DND-41 (cell line): ENCODE data around the gene TRIOBP.

Source experiments
- ATAC-seq: fragments of 200-7000 bp; cut with Tn5 transposase; 3 replicates; pipeline ENCODE4 v1.9.1; 2021; ENCODE audit warnings: low read depth; ENCODE audit not compliant: insufficient read depth
- DNase-seq: peaks from one replicate; pipeline ENCODE4 v3.0.0-alpha.2; 2020
- H2AFZ ChIP-seq: 2 replicates; pipeline ENCODE4 v1.6.0; 2012; ENCODE audit warnings: low read depth, low read length
- H3K27ac ChIP-seq: 2 replicates; pipeline ENCODE4 v1.5.1; 2012; ENCODE audit warnings: low read length, inconsistent platforms
- H3K27me3 ChIP-seq: fragments of 200-600 bp; sonication (generic); 2 replicates; pipeline ENCODE4 v1.6.0; 2012; ENCODE audit warnings: low read length, mild to moderate bottlenecking, inconsistent platforms; ENCODE audit not compliant: insufficient read depth, poor library complexity
- H3K36me3 ChIP-seq: 2 replicates; pipeline ENCODE4 v1.5.1; 2012; ENCODE audit warnings: low read length, inconsistent platforms; ENCODE audit not compliant: insufficient read depth
- H3K4me1 ChIP-seq: 2 replicates; pipeline ENCODE4 v1.5.1; 2012; ENCODE audit warnings: mild to moderate bottlenecking, low read length; ENCODE audit not compliant: insufficient read depth
- H3K4me2 ChIP-seq: 2 replicates; pipeline ENCODE4 v1.6.0; 2012; ENCODE audit warnings: mild to moderate bottlenecking, moderate library complexity, low read length, inconsistent platforms; ENCODE audit not compliant: insufficient read depth
- H3K4me3 ChIP-seq, 2 experiments: fragments of 200-600 bp in 1 of 2; shearing (Covaris generic) in 1 of 2; 2 replicates each; pipeline ENCODE4 v1.5.1; 2012 to 2016; ENCODE audit warnings: inconsistent platforms in 2 of 2, low read length in 2 of 2, mild to moderate bottlenecking in 2 of 2, low read depth in 1 of 2, moderate library complexity in 1 of 2
- H3K79me2 ChIP-seq: 2 replicates; pipeline ENCODE4 v1.6.0; 2012; ENCODE audit warnings: low read length, inconsistent platforms; ENCODE audit not compliant: insufficient read depth
- H3K9ac ChIP-seq: 2 replicates; pipeline ENCODE4 v1.6.0; 2012; ENCODE audit warnings: low read depth, mild to moderate bottlenecking, inconsistent platforms, low read length, moderate library complexity
- H3K9me3 ChIP-seq: 2 replicates; pipeline ENCODE4 v1.5.1; 2012; ENCODE audit warnings: low read length, moderate library complexity, mild to moderate bottlenecking, inconsistent platforms; ENCODE audit not compliant: insufficient read depth, severe bottlenecking
- H4K20me1 ChIP-seq: 2 replicates; pipeline ENCODE4 v1.6.0; 2012; ENCODE audit warnings: low read length; ENCODE audit not compliant: insufficient read depth
- EZH2 ChIP-seq: IDR thresholded peaks from 3 replicates; pipeline ENCODE4 v1.6.1; 2012; ENCODE audit warnings: borderline replicate concordance, low read depth, mild to moderate bottlenecking, moderate library complexity, low read length, inconsistent platforms; ENCODE audit not compliant: severe bottlenecking
- TF ChIP-seq, protein P1 (sequence below): IDR thresholded peaks from 2 replicates; pipeline ENCODE4 v1.5.1; 2012; ENCODE audit warnings: borderline replicate concordance, low read length, moderate library complexity, mild to moderate bottlenecking; ENCODE audit not compliant: poor library complexity, severe bottlenecking; ENCODE audit errors: extremely low read depth

The TRIOBP gene

DNA sequence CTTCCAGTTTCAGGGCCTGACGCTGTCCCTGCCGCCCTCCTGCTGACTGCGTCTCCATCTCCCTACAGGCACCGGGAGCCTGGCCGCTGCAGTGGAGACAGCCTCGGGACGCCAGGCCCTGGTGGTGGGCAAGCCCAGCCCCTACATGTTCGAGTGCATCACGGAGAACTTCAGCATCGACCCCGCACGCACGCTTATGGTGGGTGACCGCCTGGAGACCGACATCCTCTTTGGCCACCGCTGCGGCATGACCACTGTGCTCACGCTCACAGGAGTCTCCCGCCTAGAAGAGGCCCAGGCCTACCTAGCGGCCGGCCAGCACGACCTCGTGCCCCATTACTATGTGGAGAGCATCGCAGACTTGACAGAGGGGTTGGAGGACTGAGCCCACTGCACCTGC lies 31.4 kb upstream of the TRIOBP start:
- H3K4me2 ChIP-seq: no peak overlapping the region
- ATAC-seq (no peak), DNase-seq (no peak)
- no peaks in the 10 kb centered on the region for H3K27me3 ChIP-seq
- TF ChIP-seq, protein P1, sequence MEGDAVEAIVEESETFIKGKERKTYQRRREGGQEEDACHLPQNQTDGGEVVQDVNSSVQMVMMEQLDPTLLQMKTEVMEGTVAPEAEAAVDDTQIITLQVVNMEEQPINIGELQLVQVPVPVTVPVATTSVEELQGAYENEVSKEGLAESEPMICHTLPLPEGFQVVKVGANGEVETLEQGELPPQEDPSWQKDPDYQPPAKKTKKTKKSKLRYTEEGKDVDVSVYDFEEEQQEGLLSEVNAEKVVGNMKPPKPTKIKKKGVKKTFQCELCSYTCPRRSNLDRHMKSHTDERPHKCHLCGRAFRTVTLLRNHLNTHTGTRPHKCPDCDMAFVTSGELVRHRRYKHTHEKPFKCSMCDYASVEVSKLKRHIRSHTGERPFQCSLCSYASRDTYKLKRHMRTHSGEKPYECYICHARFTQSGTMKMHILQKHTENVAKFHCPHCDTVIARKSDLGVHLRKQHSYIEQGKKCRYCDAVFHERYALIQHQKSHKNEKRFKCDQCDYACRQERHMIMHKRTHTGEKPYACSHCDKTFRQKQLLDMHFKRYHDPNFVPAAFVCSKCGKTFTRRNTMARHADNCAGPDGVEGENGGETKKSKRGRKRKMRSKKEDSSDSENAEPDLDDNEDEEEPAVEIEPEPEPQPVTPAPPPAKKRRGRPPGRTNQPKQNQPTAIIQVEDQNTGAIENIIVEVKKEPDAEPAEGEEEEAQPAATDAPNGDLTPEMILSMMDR: no peak
- no peak for TF ChIP-seq EZH2
- peaks cover 22% of the 10 kb centered on the region for H3K4me1 ChIP-seq
- H3K4me3 ChIP-seq: no peak overlapping the region
- peaks cover 62% of the 10 kb centered on the region for H4K20me1 ChIP-seq
- H2AFZ ChIP-seq: no peak overlapping the region
- peaks cover 61% of the 10 kb centered on the region for H3K36me3 ChIP-seq
- H3K9me3 ChIP-seq: no peaks in the 10 kb centered on the region
- no peak overlapping the region for H3K9ac ChIP-seq
- H3K27ac ChIP-seq: no peak overlapping the region
- H3K79me2 ChIP-seq: peaks cover 63% of the 10 kb centered on the region

DNA sequence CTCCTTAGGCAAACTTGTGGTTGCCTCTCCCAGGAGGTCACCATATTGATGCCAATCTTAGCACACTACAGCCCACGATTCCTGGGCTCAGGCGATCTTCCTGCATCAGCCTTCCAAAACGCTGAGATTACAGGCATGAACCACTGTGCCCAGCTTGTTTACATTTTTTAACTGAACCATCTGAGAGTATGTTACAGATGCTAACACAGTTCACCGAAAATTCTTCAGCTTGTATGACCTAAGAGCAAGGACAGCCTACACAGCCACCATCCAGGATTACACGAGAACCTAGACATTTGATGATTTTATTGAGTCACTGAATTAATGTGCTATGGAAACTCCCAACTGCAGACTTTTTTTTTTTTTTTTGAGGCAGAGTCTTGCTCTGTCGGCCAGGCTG lies 27.3 kb upstream of the TRIOBP start:
- H3K4me2 ChIP-seq: no peak overlapping the region
- H3K9me3 ChIP-seq: no peaks in the 10 kb centered on the region
- peaks cover 22% of the 10 kb centered on the region for H3K4me1 ChIP-seq
- TF ChIP-seq, protein P1: no peak
- no peak for TF ChIP-seq EZH2
- H4K20me1 ChIP-seq: peaks cover 31% of the 10 kb centered on the region
- ATAC-seq (no peak), DNase-seq (no peak)
- H3K36me3 ChIP-seq: peaks cover 34% of the 10 kb centered on the region
- no peak overlapping the region for H3K27ac ChIP-seq
- no peak overlapping the region for H3K9ac ChIP-seq
- peaks cover 23% of the 10 kb centered on the region for H3K79me2 ChIP-seq
- H2AFZ ChIP-seq: no peak overlapping the region
- H3K4me3 ChIP-seq: no peak overlapping the region
- H3K27me3 ChIP-seq: no peaks in the 10 kb centered on the region

DNA sequence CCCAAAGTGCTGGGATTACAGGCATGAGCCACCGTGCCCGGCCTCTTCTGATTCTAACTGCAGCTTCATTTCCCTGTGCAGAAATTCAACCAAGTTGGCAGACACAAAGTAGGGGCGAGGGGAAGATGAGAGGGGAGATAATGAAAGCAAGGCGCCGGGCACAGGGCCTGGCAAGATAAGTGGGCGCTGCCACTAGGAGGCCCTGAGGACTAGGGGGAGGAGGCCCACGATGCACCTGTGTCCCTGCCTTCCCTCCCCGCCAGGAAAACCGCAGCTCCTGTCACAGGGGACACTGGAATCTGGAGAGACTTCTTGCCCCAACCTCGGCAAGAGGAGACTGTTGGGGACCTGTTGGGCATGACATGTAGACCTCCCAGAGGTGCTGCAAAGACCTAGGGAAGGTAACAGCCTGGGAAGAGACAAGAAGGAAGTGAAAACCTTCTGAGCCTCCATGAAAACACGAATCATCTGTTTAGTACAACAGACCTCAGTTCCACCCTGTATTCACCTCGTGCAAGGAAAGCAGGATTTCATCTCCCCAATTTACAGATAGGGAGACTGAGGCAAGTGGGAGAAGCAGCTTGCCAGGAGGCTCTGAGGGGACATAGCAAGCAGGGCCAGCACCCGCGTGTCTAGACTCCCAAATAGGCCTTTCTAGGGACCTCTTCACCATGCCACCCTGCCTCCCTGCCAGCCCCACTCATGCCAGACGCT lies 24.5 kb upstream of the TRIOBP start:
- peak; percentile 30; the same call in 2 of the 3 replicates for ATAC-seq
- Histone ChIP-seq H3K27ac (0 out of 2 replicates have a peak overlapping the region, but pooled peaks have one; percentile 1), H3K4me3 (no peak overlapping the region), H3K27me3 (no peaks in the 10 kb centered on the region), H4K20me1 (peaks cover 8% of the 10 kb centered on the region; the same call in 1 of the 2 replicates), H3K79me2 (no peaks in the 10 kb centered on the region), H3K9ac (no peak overlapping the region), H2AFZ (no peak overlapping the region), H3K4me2 (no peak overlapping the region), H3K4me1 (peaks cover 33% of the 10 kb centered on the region), H3K9me3 (no peaks in the 10 kb centered on the region), H3K36me3 (peaks cover 7% of the 10 kb centered on the region)
- no peak for TF ChIP-seq EZH2
- TF ChIP-seq, protein P1: peak; percentile 46
- DNase-seq: peak; percentile 62
